Peyer's patch (tissue), 4 donors: ENCODE results near the gene NPB.

Experiments used
- POLR2A ChIP-seq, 2 donors: fragments of 450-650 bp; IDR thresholded peaks; one replicate each; pipeline ENCODE4 v1.5.1; 2017; ENCODE audit warnings: antibody characterized with exemption in 2 of 2, mild to moderate bottlenecking in 2 of 2, moderate library complexity in 2 of 2
- TF ChIP-seq, protein P1 (sequence below), 6 experiments: fragments of 450-650 bp in 4 of 6; fragments of 200-600 bp in 2 of 6; sonication (generic) in 1 of 6; IDR thresholded peaks; one replicate each; pipeline ENCODE4 v1.5.1; 2017 to 2019; ENCODE audit warnings: antibody characterized with exemption in 6 of 6, mild to moderate bottlenecking in 3 of 6, moderate library complexity in 1 of 6

DNA sequence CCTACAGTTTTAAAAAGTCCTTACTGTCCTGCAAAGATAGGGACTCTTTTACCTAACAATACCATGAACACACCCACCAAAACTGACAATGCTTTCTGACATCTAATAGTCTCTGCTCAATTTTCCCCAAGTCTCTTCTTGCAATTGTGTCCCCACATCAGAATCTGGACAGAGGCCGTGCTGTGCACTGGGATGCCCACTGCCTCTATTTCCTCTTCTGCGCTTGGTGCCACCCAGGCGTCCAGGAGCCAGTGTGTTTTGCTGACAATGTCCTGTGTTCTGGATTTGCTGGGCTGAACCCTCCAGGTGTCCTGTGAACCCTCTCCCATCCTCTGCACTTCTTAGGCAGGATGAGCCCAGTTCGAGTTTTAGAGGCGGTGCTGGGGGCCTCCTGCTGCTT lies 24.5 kb upstream of the NPB start:
- TF ChIP-seq, protein P1, sequence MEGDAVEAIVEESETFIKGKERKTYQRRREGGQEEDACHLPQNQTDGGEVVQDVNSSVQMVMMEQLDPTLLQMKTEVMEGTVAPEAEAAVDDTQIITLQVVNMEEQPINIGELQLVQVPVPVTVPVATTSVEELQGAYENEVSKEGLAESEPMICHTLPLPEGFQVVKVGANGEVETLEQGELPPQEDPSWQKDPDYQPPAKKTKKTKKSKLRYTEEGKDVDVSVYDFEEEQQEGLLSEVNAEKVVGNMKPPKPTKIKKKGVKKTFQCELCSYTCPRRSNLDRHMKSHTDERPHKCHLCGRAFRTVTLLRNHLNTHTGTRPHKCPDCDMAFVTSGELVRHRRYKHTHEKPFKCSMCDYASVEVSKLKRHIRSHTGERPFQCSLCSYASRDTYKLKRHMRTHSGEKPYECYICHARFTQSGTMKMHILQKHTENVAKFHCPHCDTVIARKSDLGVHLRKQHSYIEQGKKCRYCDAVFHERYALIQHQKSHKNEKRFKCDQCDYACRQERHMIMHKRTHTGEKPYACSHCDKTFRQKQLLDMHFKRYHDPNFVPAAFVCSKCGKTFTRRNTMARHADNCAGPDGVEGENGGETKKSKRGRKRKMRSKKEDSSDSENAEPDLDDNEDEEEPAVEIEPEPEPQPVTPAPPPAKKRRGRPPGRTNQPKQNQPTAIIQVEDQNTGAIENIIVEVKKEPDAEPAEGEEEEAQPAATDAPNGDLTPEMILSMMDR (IDR thresholded peaks at IDR 0.05): no peak
- TF ChIP-seq POLR2A (IDR thresholded peaks at IDR 0.05): no peak
